C1 segment of cervical spinal cord (tissue), 14 donors: ENCODE results near the gene P2RY8.
"Not testable (repeated sequence)": the region's sequence is repeated elsewhere in the genome, so short reads cannot be mapped to it uniquely, and the experiment has no call there.

Experiments used
- DNase-seq, 14 donors: peaks; one replicate each; lab custom pipeline; 2025; lab: John Stamatoyannopoulos, UW

Gene P2RY8

GRCh38 chrX:1537031-1537715 is at the start of gene P2RY8:
P2RY8 (minus strand) TSS chrX:1537185; CDS start chrX:1466558, 70,627 bp downstream.
- DNase-seq, result peak in 2 of 14 donors; percentile 5 to 10

GRCh38 chrX:1584237-1585011 is 47.4 kb upstream of the P2RY8 start:
- no peak for DNase-seq

GRCh38 chrX:1582686-1583437 is 45.9 kb upstream of the P2RY8 start:
- no peak for DNase-seq

- no peak for DNase-seq
Measured at GRCh38 chrX:1581132-1581531, 44.1 kb upstream of the P2RY8 start.

- no peak for DNase-seq
Measured at GRCh38 chrX:1578511-1579173, 41.7 kb upstream of the P2RY8 start.

- DNase-seq, result no peak
Measured at GRCh38 chrX:1577845-1578244, 40.9 kb upstream of the P2RY8 start.

GRCh38 chrX:1576201-1576992 is 39.4 kb upstream of the P2RY8 start:
- no peak for DNase-seq

- DNase-seq, result not testable (repeated sequence)
Measured at GRCh38 chrX:1574181-1574580, 37.2 kb upstream of the P2RY8 start.

- DNase-seq, result no peak
Measured at GRCh38 chrX:1564750-1565683, 28.0 kb upstream of the P2RY8 start.

- not testable (repeated sequence) for DNase-seq
Measured at GRCh38 chrX:1564077-1564476, 27.1 kb upstream of the P2RY8 start.

- DNase-seq, result no peak
Measured at GRCh38 chrX:1561164-1561563, 24.2 kb upstream of the P2RY8 start.

- no peak for DNase-seq
Measured at GRCh38 chrX:1558761-1559468, 21.9 kb upstream of the P2RY8 start.

GRCh38 chrX:1557442-1557841 is 20.5 kb upstream of the P2RY8 start:
- DNase-seq, result not testable (repeated sequence)

- DNase-seq, result no peak
Measured at GRCh38 chrX:1555370-1555769, 18.4 kb upstream of the P2RY8 start.

- no peak for DNase-seq
Measured at GRCh38 chrX:1554469-1555210, 17.7 kb upstream of the P2RY8 start.

- DNase-seq, result no peak
Measured at GRCh38 chrX:1551959-1552546, 15.1 kb upstream of the P2RY8 start.

GRCh38 chrX:1546691-1547251 is 9.8 kb upstream of the P2RY8 start:
- no peak for DNase-seq
